Immature natural killer cell (primary cell): ENCODE results near the gene FOXN4. TPM values are rescaled to one million over a fixed set of nuclear protein-coding genes. Genes with fewer than 3 reads are reported as not detected.

Experiments
- DNase-seq, 3 donors: peaks; one replicate each; pipeline ENCODE4 v3.0.0; 2022; ENCODE audit warnings: mixed read lengths in 1 of 3
- H3K27ac Mint-ChIP-seq, 6 donors: one replicate each; pipeline ENCODE4 v1.8.0; 2020; ENCODE audit warnings: mixed read lengths in 6 of 6, mild to moderate bottlenecking in 5 of 6, inconsistent platforms in 4 of 6, moderate library complexity in 3 of 6
- H3K27me3 Mint-ChIP-seq, 3 donors: one replicate each; pipeline ENCODE4 v1.8.0; 2020 to 2021; ENCODE audit warnings: low read depth in 3 of 3, mild to moderate bottlenecking in 3 of 3, mixed read lengths in 3 of 3, moderate library complexity in 3 of 3, inconsistent platforms in 1 of 3
- H3K36me3 Mint-ChIP-seq, 3 donors: one replicate each; pipeline ENCODE4 v1.8.0; 2020; ENCODE audit warnings: mixed read lengths in 3 of 3, inconsistent platforms in 2 of 3, mild to moderate bottlenecking in 2 of 3
- H3K4me1 Mint-ChIP-seq, 2 donors: one replicate each; pipeline ENCODE4 v1.8.0; 2020; ENCODE audit warnings: inconsistent platforms in 2 of 2, mild to moderate bottlenecking in 2 of 2, mixed read lengths in 2 of 2, moderate library complexity in 1 of 2
- H3K4me3 Mint-ChIP-seq, 5 donors: one replicate each; pipeline ENCODE4 v1.8.0; 2020; ENCODE audit warnings: mild to moderate bottlenecking in 5 of 5, mixed read lengths in 5 of 5, inconsistent platforms in 3 of 5, moderate library complexity in 3 of 5
- H3K9me3 Mint-ChIP-seq, 6 donors: one replicate each; pipeline ENCODE4 v1.8.0; 2020; ENCODE audit warnings: mild to moderate bottlenecking in 6 of 6, mixed read lengths in 6 of 6, inconsistent platforms in 4 of 6, moderate library complexity in 3 of 6
- polyA plus RNA-seq, 3 donors: library from polyadenylated mRNA; unstranded; fragments of 300-500 nt; fragmentation: Illumina TruSeq; gene quantifications; one replicate each; pipeline ENCODE4 v1.2.3, GENCODE V29; 2021

The FOXN4 gene
- polyA plus RNA-seq, 3 donors from 2014 or later = not detected

DNA sequence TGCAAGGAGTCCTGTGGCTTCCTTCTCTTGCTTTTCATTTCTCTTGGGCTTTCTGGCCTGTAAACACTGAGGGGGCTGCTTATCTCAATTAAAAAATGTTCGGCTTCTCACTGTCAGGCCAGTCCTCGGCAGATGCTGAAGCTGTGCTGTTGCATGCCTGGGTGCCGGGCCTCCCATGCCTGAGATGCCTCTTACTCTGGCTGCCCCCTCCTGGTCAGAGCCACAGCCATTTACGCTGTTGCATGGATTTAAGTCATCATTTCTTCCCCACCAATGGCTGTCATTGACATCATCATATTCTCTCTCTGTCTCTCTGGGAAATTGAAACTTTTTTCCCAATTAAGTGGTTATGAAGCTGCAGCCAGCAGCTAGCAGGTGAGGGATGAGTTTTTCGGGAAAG lies 53.7 kb downstream of the FOXN4 start:
- H3K36me3 Mint-ChIP-seq = peaks cover 3 to 12% (median 9%) of the 10 kb centered on the region in 3 donors
- H3K9me3 Mint-ChIP-seq = peaks cover 0 to 7% (median under 1%) of the 10 kb centered on the region in 6 donors
- H3K4me1 Mint-ChIP-seq = no peaks in the 10 kb centered on the region
- no peak for DNase-seq
- H3K4me3 Mint-ChIP-seq = no peak overlapping the region
- H3K27me3 Mint-ChIP-seq = peaks cover 0 to 4% (median 2%) of the 10 kb centered on the region in 3 donors
- H3K27ac Mint-ChIP-seq = no peak overlapping the region

DNA sequence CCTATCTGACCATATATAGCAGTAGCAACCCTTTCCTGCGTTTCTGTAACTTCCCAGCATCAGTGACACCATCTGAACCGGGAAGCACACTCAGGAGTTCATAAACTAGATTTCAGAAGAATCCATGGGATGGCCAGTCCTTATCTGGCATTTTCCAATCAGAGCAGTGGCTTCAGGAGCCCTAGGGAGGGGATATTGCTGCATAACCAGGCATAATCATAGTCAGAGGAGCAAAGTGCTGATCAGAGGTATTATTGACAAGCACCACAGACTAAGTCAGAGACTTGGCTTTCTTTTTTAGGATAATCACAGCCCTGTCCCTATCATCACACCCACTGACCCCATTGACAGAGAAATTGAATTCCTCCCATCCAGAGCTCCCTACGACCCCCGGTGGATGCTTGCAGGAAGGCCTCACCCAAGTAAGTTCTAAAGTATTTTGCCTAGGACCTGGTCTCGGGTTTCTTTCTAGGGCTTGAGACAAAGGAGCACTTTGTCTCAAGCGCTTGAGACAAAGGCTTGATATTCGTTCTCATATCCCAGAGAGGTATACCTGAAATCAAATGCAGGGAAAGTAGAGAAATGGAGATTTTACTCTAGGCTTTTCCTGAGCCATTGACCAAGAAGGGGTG lies 55.1 kb downstream of the FOXN4 start:
- H3K36me3 Mint-ChIP-seq = peaks cover 3 to 12% (median 9%) of the 10 kb centered on the region in 3 donors
- H3K27ac Mint-ChIP-seq = no peak overlapping the region

DNA sequence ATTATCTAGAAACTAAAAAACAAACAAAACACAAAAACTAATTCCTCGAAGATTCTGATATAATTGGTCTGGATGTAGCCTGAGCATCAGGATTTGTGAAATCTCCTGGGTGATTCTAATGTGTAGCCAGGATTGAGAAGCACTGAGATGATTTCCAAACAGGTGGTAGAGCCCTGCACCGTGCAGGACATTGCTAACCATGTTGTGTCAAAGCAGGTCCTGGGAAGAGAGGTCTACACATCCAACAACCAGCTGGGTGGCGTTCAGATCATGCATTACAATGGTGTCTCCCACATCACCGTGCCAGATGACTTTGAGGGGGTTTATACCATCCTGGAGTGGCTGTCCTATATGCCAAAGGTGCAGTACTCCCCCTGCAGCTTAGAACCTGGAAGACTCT lies 56.3 kb downstream of the FOXN4 start:
- Mint-ChIP-seq H3K4me1 (no peaks in the 10 kb centered on the region), H3K4me3 (no peak overlapping the region), H3K27me3 (peaks cover 0 to 4% (median 2%) of the 10 kb centered on the region in 3 donors), H3K27ac (no peak overlapping the region), H3K9me3 (peaks cover 0 to 7% (median under 1%) of the 10 kb centered on the region in 6 donors), H3K36me3 (peaks cover 3 to 12% (median 9%) of the 10 kb centered on the region in 3 donors)
- DNase-seq = no peak

More for the DNA sequence above, 55.1 kb downstream of the FOXN4 start:
- Mint-ChIP-seq H3K27me3 (peaks cover 0 to 4% (median 2%) of the 10 kb centered on the region in 3 donors), H3K4me1 (no peaks in the 10 kb centered on the region), H3K4me3 (no peak overlapping the region), H3K9me3 (peaks cover 0 to 7% (median under 1%) of the 10 kb centered on the region in 6 donors)
- DNase-seq = no peak

DNA sequence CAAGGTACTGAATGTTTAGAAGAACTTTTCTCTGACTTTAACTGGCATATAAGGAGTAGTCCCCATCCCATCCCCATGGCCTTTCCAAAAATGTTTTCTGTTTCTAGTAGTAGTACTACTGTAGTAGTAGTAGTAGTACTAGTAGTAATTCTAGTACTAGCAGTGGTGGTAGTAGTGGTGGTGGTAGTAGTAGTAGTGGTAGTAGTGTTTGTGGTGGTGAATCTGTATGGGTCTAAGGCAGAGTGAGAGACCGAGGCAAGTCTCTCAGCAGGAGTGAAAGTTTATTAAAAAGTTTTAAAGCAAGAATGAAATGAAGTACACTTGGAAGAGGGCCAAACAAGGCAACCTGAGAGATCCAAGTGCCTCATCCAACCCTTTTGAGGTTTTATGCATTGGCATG lies 58.6 kb downstream of the FOXN4 start:
- no peak overlapping the region for H3K4me3 Mint-ChIP-seq
- H3K9me3 Mint-ChIP-seq = peaks cover 0 to 7% (median under 1%) of the 10 kb centered on the region in 6 donors
- DNase-seq = no peak
- peaks cover 0 to 3% (median 0%) of the 10 kb centered on the region in 3 donors for H3K27me3 Mint-ChIP-seq
- no peak overlapping the region for H3K27ac Mint-ChIP-seq
- H3K36me3 Mint-ChIP-seq = peaks cover 3 to 12% (median 9%) of the 10 kb centered on the region in 3 donors
- H3K4me1 Mint-ChIP-seq = no peaks in the 10 kb centered on the region

DNA sequence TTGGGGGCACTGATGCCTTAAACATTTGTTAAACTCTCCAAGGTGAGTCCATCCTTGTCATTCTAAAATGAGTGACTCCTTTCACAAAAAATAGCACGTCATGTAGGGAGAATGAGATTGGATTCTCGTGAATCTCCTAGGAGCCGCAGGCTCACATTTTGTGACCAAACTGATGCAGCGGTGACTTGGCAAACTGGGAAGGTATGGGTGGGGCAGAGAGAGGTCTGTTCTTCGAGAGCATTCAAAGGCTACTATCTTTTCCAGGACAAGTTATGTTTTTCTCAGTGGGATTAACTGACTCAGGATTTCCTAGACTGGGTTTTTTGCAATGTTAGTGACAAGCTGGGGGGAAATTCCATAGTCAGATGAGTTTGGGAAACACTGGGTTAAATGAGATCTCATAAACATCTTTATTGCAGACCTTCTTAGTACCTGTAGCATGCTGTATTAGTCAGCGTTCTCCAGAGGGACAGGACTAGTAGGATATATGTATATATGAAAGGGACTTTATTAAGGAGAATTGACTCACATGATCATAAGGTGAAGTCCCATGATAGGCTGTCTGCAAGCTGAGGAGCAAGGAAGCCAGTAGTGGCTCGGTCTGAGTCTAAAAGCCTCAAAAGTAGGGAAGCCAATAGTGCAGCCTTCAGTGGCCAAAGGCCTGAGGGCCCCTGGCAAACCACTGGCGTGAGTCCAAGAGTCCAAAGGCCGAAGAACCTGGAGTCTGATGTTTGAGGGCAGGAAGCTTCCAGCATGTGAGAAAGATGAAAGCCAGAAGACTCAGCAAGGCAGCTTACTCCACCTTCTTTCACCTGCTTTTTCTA lies 61.0 kb downstream of the FOXN4 start:
- peaks cover 0 to 3% (median 3%) of the 10 kb centered on the region in 3 donors for H3K36me3 Mint-ChIP-seq
- H3K27ac Mint-ChIP-seq = no peak overlapping the region
- H3K4me3 Mint-ChIP-seq = no peak overlapping the region
- H3K27me3 Mint-ChIP-seq = peaks cover 0 to 3% (median 0%) of the 10 kb centered on the region in 3 donors
- no peak for DNase-seq
- peaks cover 0 to 4% (median 0%) of the 10 kb centered on the region in 6 donors for H3K9me3 Mint-ChIP-seq
- no peaks in the 10 kb centered on the region for H3K4me1 Mint-ChIP-seq

DNA sequence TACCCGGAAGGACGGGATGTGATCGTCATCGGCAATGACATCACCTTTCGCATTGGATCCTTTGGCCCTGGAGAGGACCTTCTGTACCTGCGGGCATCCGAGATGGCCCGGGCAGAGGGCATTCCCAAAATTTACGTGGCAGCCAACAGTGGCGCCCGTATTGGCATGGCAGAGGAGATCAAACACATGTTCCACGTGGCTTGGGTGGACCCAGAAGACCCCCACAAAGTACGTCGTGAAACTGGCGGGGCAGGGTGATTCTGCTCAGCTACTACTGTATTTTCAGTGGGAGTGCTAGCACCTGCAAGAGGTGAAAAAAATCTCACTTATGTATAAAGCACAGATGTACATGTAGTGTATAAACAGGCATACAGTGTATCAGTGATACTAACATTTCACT lies 62.9 kb downstream of the FOXN4 start:
- Mint-ChIP-seq H3K27me3 (peaks cover 0 to 3% (median 2%) of the 10 kb centered on the region in 3 donors), H3K36me3 (peaks cover 0 to 3% (median 3%) of the 10 kb centered on the region in 3 donors), H3K4me3 (no peak overlapping the region), H3K27ac (no peak overlapping the region), H3K9me3 (no peaks in the 10 kb centered on the region), H3K4me1 (no peaks in the 10 kb centered on the region)
- DNase-seq = no peak

DNA sequence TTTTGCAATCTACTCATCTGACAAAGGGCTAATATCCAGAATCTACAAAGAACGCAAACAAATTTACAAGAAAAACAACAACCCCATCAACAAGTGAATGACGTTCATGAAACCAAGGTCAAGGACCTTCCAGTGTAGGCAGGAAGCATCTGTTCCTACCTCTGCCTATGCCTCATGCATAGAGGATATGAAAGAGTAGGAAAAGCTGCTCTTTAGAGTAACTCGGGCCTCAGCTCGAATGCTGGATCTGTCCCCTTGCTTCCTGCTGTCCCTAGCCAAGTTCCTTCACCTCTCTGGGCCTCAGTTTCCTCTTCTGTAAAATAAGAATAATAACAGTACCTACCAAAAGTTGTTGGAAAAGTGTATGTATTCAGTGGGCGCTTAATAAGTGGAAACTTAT lies 65.0 kb downstream of the FOXN4 start:
- no peak for DNase-seq
- Mint-ChIP-seq H3K27ac (no peak overlapping the region), H3K36me3 (peaks cover 0 to 7% (median 3%) of the 10 kb centered on the region in 3 donors), H3K4me1 (no peaks in the 10 kb centered on the region), H3K4me3 (no peak overlapping the region), H3K27me3 (peaks cover 0 to 3% (median 2%) of the 10 kb centered on the region in 3 donors), H3K9me3 (no peaks in the 10 kb centered on the region)

DNA sequence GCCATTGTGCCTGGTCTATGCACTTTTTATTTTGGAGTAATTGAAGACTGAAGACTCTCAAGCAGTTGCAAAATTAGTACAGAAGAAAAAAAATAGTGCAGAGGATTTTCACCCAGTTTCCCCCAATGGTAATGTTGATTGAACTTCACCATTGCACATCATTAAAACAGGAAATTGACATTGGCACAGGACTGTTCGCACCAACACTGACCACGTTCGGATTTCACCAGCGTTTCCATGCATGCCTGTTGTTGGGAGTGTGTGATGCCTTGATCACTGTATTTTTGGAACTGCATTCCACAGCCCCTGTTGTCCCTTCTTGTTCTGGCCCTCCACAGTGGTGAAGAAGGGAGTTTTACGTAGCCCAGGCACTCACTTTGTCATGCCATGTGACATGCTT lies 67.1 kb downstream of the FOXN4 start:
- Mint-ChIP-seq H3K27ac (peak overlapping the region in 1 of 6 donors; percentile 9), H3K9me3 (no peaks in the 10 kb centered on the region), H3K4me1 (no peaks in the 10 kb centered on the region), H3K27me3 (peaks cover 0 to 3% (median 2%) of the 10 kb centered on the region in 3 donors), H3K36me3 (peaks cover 0 to 12% (median 3%) of the 10 kb centered on the region in 3 donors), H3K4me3 (no peak overlapping the region)
- no peak for DNase-seq

DNA sequence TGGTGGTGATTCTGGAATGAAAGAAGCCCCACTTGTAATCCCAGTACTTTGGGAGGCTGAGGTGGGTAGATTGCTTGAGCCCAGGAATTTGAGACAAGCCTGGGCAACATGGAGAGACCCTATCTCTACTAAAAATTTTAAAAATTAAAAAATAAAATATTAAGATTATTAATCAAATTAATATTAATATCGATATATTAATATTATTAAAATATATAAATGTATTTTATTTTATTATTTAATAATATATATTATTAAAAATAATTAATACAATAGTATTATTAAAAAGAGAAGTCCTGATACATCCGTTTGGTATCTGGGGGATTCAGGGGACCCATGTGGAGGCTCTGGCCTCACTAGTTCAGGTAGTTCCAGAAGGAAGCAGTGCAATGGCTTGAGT lies 68.7 kb downstream of the FOXN4 start:
- Mint-ChIP-seq H3K4me3 (no peak overlapping the region), H3K36me3 (peaks cover 0 to 15% (median 3%) of the 10 kb centered on the region in 3 donors), H3K27me3 (peaks cover 0 to 3% (median 2%) of the 10 kb centered on the region in 3 donors), H3K4me1 (no peaks in the 10 kb centered on the region), H3K9me3 (no peaks in the 10 kb centered on the region), H3K27ac (no peak overlapping the region)
- no peak for DNase-seq

DNA sequence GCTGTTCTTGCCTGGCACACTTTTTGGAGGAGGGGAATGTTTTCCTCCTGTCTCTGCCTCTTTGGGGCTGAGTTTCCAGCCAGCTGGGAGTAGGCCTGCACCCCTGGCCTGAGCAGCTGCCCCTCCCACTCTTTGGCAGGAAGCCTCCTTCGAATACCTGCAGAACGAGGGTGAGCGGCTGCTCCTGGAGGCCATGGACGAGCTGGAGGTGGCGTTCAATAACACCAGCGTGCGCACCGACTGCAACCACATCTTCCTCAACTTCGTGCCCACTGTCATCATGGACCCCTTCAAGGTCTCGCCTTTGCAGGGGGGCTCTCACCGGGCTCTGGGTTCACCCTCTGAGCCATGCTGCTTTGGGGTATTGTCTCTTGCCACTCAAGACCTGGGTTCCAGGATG lies 69.4 kb downstream of the FOXN4 start:
- H3K4me3 Mint-ChIP-seq = no peak overlapping the region
- no peak overlapping the region for H3K27ac Mint-ChIP-seq
- no peaks in the 10 kb centered on the region for H3K4me1 Mint-ChIP-seq
- DNase-seq = no peak
- no peaks in the 10 kb centered on the region for H3K9me3 Mint-ChIP-seq
- H3K27me3 Mint-ChIP-seq = peaks cover 0 to 2% (median 0%) of the 10 kb centered on the region in 3 donors
- H3K36me3 Mint-ChIP-seq = peaks cover 3 to 15% (median 4%) of the 10 kb centered on the region in 3 donors

DNA sequence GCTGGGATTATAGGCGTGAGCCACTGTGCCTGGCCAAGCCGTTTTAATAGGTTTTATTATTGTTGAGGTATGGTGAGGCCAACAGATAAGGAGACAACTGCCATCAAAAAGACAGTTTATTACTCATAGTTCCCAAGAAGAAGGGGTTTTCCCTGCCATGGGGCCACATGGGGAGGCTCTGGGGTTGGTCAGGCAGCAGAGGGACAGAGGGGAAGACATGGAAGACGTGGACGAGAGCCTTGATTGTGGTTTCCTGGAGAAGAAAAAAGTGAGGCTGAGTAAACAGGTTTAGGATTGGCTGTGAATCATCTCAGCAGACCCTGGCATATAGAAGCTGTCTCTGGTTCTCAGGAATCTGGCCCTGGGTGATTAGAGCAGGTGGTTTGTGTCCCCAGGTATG lies 69.9 kb downstream of the FOXN4 start:
- Mint-ChIP-seq H3K27ac (no peak overlapping the region), H3K27me3 (peaks cover 0 to 2% (median 0%) of the 10 kb centered on the region in 3 donors), H3K4me1 (no peaks in the 10 kb centered on the region), H3K4me3 (no peak overlapping the region), H3K9me3 (no peaks in the 10 kb centered on the region), H3K36me3 (peaks cover 3 to 13% (median 4%) of the 10 kb centered on the region in 3 donors)
- DNase-seq = no peak

DNA sequence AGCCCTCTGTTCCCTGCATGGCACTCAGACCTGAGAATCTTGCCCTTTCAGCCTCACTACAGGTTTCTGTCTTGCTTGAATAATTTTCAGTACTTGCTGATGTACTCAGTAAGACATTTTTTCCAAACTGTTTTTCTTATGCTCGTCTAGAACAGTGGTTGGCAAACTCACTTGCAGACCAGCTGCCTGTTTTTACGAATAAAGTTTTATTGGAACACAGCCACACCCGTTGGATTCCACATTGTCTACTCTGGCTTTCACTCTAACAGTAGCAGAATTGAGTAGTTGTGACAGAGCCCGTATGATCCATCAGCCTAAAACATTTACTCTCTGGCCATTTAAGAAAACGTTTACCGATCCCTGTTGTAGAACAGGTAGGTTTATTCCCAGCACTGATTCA lies 72.8 kb downstream of the FOXN4 start:
- no peaks in the 10 kb centered on the region for H3K9me3 Mint-ChIP-seq
- H3K27ac Mint-ChIP-seq = no peak overlapping the region
- H3K36me3 Mint-ChIP-seq = peaks cover 0 to 15% (median 10%) of the 10 kb centered on the region in 3 donors
- H3K4me3 Mint-ChIP-seq = no peak overlapping the region
- no peak for DNase-seq
- H3K4me1 Mint-ChIP-seq = no peaks in the 10 kb centered on the region
- no peaks in the 10 kb centered on the region for H3K27me3 Mint-ChIP-seq

DNA sequence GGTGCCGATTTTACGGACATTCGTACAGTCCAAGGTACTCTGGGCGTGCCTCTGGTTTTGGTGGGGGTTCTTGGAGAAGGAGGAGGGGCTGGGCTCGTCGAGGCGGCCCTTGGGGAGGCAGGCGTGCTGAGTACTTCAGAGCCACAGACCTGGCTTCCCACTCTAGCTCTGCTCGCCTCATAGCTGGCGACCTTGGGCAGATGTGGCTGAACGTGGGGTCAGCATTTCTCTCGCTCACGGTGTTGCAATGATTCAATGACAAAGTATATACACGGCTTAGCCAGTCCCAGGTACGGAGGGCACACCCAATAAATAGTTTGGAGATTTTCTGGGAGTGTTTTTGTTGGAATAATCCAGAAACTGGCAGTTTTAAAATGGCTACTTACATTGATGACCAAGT lies 75.1 kb downstream of the FOXN4 start:
- no peak overlapping the region for H3K27ac Mint-ChIP-seq
- H3K4me1 Mint-ChIP-seq = no peaks in the 10 kb centered on the region
- no peaks in the 10 kb centered on the region for H3K27me3 Mint-ChIP-seq
- DNase-seq = no peak
- H3K36me3 Mint-ChIP-seq = peaks cover 0 to 19% (median 11%) of the 10 kb centered on the region in 3 donors
- H3K9me3 Mint-ChIP-seq = no peaks in the 10 kb centered on the region
- no peak overlapping the region for H3K4me3 Mint-ChIP-seq

DNA sequence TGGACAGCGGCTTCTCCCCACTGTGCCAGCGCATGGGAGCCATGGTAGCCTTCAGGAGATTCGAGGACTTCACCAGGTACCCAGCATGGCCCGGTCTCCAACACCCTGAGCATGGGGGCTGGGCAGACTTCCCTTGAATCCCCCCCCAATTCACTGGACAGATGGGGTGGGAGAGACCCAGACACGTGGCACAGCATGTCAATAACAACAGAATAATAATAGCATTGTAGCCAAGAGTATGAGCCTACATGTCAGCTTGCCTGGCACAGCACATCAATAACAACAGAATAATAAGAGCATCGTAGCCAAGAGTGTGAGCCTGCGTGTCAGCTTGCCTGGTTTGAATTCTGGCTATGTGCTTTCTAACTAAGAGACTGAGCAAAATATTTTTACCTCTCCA lies 76.4 kb downstream of the FOXN4 start:
- Mint-ChIP-seq H3K4me3 (no peak overlapping the region), H3K9me3 (no peaks in the 10 kb centered on the region), H3K27ac (peak overlapping the region in 1 of 6 donors; percentile 58), H3K36me3 (peaks cover 0 to 19% (median 11%) of the 10 kb centered on the region in 3 donors), H3K27me3 (no peaks in the 10 kb centered on the region), H3K4me1 (no peaks in the 10 kb centered on the region)
- DNase-seq = no peak
